Ammon's horn (tissue), 1 donor: ENCODE results near the gene NIF3L1.
A peak's percentile ranks its signal among the peaks of the same experiment; 100 is the strongest.

ENCODE experiments used
- DNase-seq: peaks from one replicate; pipeline ENCODE4 v3.0.0-alpha.2; 2016; ENCODE audit warnings: low spot score

NIF3L1 gene, protein sequence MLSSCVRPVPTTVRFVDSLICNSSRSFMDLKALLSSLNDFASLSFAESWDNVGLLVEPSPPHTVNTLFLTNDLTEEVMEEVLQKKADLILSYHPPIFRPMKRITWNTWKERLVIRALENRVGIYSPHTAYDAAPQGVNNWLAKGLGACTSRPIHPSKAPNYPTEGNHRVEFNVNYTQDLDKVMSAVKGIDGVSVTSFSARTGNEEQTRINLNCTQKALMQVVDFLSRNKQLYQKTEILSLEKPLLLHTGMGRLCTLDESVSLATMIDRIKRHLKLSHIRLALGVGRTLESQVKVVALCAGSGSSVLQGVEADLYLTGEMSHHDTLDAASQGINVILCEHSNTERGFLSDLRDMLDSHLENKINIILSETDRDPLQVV

DNA sequence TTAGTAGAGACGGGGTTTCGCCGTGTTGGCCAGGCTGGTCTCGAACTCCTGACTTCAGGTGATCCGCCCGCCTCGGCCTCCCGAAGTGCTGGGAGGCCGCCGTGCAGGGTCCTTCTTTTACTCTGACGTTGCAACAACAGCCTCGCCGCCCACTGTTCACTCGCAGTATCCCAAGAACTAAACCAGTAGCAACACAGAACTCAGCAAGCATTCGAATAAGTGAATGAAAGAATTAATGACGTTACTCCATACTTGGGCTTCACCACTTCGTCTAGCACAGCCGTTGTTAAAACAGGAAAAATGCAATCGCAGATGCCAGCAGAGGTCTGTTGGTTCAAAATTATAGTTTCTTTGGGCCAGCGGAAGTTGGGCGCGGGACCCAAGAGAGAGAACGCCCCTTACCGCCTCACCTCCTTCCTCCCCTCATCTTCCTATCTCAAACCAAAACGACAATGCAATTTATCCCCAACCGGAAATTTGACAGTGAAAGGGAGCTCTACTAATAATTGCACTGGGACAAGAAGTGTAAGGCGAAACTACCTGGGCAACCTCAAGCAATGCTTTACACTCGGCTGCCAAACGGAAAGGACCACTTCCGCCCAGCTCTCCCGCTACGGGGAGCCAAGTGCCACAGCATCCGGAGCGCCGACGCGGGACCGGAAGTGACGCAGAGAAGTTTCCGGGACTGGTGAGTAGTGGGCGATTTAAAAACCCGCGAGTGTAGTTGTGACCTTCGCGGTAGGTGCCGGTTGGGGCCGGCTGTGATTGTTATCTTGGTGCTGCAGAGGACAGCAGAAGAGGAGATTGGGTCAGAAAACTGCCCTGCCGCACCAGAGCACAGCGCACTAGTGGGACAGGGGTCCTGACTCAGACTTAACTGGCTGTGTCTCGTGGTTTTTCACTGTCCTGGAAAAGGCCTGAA is at the start of gene NIF3L1, which contains the start of gene PPIL3:
Gene NIF3L1, plus strand, starts transcription at position 668 of the 922 bp plus-strand sequence. CDS start 2,573 bp downstream, outside the sequence.
Gene PPIL3, minus strand, starts transcription at position 374 of the 922 bp plus-strand sequence. CDS start 1,462 bp downstream, outside the sequence.
- DNase-seq, result peak; percentile 97

DNA sequence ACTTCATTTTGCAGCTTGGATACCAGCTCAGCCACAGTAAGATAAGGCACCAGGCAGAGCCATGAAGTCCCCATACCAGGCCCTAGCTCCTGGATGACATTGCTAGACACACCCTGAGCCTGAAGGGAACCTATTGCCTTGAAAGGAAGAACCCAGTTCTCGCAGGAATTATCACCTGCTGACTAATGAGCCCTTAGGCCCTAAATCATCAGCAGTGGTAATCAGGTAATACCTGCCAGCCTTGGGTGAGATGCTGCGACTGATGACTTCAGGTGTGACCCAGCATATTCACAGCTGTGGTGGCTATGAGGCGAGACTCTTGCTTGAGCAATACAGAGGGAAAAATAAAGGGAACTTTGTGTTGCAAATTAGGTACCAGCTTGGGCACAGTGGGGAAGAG is 49.7 kb upstream of the NIF3L1 start:
- no peak for DNase-seq

DNA sequence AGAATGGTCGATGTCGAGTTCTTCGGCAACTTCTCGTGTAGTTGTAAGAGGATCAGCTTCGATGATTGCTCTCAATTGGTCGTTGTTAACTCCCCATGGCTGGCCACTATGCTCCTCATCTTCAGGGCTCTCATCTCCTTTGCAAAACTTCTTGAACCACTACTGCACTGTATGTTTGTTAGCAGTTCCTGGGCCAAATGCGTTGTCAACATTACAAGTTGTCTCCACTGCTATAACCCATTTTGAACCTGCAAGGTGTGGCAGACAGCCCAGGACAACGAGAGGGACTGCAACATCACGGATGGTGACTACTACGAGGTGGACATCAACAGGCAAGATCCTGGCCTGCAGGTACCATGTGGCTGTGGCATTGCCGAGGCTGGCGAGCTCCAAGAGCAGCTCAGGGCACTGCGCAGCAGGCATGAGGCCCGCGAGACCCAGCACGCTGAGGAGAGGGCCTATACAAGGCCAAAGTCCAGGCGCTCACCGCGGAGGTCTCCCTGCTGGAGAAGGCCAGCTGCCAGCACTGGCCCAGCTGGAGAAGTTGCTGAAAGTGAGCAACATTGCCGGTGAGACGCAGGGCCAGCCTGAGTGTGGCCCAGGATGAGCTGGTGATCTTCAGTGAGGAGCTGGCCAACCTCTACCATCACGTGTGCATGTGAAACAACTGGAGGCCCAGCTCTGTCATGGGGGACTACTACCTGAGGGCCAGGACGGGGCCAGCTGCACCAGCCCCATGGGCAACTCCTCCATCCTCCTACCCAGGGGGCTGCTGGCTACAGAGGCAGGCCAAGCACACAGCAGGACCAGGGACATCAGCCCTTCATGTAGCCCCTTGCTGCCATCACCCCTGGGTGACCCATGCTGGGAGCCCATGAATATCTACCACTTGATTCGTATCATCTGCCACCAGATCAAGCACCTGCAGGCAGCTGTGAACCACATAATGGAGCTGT is 44.9 kb upstream of the NIF3L1 start:
- no peak for DNase-seq

DNA sequence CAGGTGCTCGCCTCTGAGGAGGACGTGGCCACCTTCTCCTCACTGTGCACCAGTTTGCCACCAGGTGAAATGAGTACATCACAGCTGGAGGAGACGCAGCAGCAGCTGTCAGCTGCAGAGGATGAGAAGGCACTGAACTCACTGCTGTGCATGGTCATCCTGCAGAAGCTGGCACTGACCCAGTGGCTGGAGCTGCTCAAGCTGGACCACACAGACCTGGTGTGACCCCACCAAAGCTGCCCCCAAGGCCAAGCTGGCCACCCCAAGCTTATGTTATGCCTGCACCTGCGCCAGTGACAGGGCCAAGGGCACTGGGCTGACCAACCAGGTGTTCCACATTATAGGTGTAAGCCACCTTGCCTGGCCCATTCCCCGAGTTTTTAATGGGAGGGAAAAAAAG is 44.0 kb upstream of the NIF3L1 start:
- no peak for DNase-seq

DNA sequence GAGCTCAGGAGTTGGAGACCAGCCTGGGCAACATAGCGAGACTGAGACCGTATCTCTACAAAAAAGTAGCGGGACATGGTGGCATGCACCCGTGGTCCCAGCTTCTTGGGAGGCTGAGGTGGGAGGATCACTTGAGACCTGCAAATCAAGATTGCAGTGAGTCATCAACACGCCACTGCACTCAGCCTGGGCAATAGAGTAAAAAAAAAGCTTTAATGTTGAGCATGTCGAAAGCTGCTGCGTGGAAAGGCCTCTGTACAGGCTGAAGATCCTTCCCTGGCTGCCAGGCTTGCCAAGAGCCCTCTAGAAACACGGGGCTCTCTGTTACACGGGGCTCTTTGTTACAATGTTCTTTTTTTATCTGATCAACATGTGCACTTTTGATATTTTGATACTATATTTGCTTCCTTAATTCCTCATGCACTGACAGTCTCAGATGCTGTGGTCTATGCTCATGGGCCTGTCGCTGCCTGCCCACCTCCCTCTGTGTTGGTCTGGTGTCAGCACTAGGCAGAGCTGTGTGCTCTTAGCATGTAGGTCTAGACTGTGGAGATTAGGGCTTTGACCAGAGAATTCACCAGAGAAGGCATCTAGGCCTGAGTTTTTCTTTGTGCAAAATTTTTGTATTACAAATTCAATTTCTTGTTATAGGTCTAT is 43.4 kb upstream of the NIF3L1 start:
- DNase-seq, result no peak

DNA sequence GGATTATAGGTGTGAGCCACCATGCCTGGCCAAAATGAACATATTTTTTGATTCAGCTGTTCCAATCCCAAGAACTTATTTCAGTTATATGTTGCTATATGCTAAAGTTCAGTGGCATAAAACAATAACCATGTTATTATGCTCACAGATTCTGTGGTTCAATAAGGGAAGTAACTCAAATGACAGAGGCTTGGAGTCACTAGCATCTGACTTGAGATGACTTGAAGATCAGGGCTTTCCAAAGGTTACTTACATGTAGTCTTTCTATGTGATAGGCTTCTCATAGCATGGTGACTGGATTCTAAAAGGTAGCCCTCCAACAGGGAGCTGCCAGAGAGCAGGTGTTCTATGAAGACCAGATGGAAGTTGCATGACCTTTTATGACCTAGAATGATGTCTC is 41.9 kb upstream of the NIF3L1 start:
- DNase-seq, result no peak

DNA sequence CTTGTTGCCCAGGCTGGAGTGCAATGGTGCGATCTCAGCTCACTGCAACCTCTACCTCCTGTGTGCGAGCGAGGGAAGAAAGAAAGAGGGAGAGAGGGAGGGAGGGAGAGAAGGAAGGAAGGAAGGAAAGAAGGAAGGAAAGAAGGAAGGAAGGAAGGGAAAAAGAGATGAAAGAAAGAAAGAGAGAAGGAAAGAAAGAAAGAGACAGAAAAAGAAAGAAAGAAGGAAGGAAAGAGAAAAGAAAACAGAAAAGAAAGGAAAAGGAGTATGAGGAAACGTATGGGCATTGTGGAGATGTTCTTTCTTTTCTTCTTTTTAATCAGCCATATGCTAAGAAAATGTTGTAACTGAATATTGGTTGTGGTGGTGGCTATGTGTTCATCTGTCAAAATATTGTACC is 41.2 kb upstream of the NIF3L1 start:
- DNase-seq, result no peak

DNA sequence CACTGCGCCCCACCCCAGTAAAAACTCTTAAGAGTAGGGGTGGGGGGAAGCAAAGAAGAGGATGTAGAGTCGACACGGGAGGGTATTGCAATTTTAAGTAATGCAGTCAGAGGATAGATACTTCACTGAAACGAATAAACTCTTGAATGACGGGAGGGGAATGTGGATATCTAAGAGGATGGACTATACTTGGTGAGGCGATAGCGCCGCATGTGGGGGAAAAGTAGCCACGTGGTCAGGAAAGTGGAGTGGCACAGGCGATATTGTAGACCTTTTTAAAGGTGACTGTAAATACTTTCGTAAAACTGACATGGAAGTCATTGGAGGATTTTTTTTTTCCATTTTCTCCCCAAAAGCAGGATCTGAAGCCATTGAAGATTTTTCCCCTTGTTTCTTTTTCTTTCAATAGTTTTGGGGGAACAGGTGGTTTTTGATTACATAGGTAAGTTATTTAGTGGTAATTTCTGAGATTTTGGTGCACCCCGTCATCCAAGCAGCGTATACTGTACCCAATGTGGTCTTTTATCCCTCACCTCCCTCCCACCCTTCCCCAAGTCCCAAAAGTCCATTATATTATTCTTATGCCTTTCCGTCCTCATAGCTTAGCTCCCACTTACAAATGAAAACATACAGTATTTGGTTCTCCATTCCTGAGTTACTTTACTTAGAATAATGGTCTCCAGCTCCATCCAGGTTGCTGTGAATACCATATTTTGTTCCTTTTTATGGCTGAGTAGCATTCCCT is 38.5 kb upstream of the NIF3L1 start:
- DNase-seq, result no peak

DNA sequence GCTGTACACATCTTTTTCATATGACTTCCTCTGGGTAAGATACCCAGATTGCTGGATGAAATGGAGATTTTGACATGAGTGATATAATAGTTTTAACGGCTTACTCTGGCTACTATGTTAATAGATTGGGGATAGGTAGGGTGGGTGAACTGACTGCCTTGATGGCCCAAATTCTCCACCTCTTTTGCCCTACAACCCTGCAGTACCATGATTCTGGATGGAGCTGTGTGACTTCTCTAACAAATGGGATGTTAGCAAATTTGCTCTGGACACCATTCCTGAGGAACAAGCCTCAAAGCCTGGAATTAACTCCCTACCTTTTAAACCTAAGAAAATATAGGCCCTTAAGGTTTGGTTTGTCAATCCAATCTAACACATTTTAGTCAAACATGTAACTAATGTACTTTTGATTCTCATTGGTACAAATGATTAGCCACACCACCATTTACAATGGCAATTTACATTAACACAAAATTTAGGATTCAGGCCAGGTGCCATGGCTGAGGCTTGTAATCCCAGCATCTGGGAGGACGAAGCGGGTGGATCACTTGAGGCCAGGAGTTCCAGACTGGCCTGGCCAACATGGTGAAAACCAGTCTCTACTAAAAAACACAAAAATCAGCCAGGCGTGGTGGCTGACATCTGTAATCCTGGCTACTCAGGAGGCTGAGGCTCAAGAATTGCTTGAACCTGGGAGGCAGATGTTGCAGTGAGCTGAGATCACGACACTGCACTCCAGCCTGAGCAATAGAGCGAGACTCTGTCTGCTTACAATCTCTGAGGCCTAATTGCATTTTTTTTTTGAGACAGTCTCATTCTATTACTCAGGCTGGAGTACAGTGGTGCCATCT is 37.5 kb upstream of the NIF3L1 start:
- no peak for DNase-seq

DNA sequence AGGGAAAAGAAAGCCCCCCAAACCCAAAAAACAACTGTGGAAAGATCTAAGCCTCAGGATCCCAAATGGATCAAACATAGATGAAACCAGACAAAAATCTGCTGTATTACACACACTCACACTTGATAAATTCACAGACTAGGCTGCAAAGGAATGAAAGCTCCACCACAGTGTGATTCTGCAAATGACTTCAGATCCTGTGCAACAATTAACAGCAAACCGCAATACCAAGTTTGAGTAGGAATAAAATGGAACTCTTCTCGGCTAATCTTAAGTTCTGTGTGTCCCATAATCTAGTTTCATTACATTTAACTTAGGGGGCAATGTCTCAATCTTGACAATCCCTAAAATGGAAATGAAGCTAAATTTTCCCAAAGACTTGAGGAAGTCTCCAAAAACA is 36.6 kb upstream of the NIF3L1 start:
- DNase-seq, result no peak

DNA sequence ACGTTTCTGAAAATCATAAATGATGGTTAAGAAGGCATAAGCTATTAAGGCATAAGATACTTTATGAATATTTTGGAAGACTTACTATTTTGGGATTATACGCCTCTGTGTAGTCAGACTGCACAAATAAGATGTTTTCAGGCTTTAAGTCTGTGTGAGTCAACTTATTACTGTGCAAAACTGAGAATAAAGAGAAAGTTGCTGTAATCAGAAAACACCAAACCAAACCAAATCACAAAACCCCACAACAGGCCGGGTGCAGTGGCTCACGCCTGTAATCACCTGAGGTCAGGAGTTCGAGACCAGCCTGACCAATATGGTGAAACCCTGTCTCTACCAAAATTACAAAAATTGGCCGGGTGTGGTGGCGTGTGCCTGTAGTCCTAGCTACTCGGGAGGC is 32.4 kb upstream of the NIF3L1 start:
- no peak for DNase-seq

DNA sequence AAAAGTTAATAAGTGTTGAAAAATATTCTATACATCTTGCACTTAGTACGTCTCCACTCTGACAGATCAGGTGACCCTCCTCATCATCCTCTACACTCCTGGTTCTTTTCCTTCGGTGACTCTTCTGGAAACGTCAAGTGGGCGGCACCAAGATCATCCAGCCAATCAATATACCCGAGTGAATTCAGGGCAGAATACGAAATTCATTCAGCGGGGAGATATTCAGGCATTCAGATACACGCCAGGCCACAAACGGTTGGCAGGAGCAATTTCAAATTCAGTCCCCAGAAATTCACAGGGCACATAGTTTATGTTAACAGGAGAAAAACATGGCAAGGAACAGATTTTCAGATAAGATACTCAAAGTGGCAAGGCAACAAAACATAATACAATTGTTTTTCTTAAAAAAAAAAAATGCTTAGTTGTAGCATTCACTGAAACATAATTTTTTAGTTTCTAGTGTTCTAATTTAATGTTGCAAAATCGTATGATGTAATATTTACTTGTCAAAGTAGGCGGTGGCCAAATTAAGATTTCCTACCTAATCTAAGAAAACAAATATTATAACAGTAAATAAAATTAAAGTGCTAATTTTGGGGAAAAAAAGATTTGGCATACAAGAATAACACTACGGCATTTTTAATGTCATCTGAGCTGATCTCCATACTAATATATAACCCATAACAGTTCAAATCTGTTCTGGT is 28.9 kb upstream of the NIF3L1 start:
- DNase-seq, result peak; percentile 42

DNA sequence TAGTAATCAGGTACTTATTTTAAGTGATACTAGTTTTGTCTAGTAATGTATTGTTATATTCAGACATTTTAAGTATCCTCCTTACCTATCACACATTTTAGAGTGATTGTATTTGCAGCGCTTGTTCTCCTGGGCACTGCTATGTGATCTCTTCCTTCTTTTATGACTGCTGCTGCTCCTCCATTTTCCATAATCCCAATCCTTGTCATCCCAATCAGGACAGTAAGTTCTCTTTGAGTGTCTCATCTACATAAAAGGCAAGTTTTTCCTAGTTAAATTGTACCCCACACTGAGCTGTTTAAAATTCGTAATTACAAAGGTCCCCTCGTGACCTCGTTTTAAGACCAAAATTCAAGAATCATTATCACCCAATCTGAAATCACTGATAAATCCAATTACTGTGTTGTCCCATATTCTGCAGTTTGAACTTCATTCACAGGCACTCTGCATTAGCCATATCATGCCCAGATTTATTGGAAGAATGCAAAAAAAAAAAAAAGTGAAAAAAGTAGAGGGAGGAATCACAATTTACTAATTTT is 27.5 kb upstream of the NIF3L1 start:
- DNase-seq, result peak; percentile 13

DNA sequence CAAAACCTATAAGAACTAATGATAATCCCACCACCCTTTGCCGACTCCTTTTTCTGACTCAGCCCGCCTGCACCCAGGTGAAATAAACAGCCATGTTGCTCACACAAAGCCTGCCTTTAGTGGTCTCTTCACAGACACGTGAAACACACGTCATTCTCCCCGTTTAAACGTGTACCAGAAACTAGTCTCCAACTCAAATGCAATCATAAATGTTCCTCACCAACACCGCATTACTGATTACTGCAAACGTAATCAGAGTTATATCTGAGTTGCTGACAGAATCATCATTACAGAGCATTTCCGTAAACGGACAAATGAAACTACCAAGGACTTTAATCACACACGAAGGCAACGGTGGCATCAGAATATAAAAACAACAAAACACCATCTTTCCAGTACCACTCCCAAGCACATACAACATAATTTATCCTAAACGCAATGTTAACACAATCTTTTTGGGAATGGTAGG is 26.6 kb upstream of the NIF3L1 start:
- peak; percentile 56 for DNase-seq

DNA sequence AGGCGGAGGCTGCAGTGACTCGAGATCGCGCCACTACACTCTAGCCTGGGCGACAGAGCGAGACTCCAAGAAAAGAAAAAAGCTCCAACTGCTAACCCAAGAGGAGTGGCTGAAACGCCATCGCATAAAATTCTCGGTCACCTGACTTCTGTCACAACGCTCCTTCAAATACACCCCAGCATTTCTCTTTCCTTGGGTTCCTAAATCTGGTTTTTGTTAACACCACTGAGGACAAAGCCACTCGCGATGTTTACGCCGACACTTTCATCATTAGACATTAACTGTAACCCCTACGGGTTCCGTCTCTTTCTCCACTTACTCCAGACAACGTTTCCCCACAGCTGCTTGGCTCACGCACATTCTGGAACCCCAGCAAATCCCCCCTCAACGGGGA is 25.4 kb upstream of the NIF3L1 start:
- no peak for DNase-seq

DNA sequence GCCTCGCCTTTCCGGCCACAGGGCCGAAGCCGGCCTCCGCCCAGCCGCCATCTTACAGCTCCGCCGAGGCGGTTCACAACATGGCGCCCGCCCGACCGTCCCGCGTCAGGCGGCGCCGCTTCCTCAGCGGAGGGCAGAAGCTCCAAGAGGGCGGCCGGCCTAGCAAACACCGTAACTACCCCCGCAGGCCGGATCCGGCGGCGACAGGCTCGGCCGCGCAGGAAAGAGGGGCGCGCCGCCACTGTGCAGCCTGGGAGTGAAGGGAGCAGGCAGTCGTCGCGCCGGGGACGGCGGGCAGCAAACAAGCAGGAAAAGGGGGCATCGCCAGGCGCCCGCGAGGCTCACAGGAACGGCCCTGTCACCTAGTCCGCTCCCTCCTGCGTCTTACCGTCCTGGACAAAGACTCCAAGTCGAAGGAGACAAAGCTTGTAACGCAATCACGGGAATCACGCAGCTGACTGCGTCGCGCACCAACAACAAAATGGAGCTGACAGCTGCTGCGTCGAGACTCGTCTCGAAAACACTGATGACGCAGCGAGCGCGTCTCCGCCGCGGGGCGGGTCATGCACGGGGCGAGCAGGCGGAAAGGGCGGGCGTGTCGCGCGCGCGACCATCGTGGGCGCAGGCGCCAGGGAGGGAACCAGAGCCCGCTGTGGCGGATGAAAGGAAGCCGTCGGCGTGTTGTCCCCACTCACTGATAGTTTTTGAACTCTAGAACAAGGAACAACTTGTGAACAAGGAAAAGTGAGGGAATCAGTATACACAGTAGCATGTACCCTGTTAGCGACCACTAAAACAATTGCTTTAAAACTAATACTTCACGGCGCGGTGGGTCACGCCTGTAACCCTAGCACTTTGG is 24.8 kb upstream of the NIF3L1 start, which contains the start of gene CLK1:
Gene CLK1, minus strand, starts transcription at position 483 of the 859 bp plus-strand sequence. CDS start 2,796 bp downstream, outside the sequence.
- DNase-seq, result peak; percentile 97

DNA sequence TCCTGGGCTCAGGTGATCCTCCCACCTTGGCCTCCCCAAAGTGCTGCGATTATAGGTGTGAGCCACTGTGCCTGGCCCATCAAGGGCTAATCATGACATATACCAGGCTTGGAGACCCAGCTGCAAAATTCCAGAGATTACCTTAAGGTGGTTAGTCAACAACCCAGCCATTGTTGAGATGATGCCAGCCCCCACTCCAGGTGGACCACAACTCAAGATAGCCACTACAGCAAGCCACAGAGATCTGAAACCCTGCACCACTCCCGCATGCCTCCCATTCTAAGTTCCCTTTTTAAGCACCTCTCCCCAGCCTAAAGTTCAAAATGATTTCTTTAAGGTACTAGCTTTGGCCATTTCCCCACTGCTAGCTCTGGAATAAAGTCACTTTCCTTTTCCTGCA is 20.2 kb upstream of the NIF3L1 start:
- no peak for DNase-seq
